ENCODE data around the gene MFAP3.
"Not testable (repeated sequence)": the region's sequence is repeated elsewhere in the genome, so short reads cannot be mapped to it uniquely, and the experiment has no call there.

Gene MFAP3

DNA sequence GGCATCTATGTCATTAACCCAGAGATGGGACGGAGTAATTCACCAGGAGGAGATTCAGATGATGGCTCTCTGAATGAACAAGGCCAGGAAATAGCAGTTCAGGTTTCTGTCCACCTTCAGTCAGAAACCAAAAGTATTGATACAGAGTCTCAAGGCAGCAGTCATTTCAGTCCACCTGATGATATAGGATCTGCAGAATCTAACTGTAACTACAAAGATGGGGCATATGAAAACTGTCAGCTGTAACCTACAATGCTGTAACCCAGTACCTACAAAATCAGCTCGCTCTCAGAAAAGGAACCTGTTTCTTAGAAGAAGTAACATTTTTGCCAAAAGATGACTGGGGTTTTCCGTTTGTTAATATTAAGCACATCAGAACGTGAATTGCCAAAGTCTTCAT, 14.7 kb downstream of the MFAP3 start:
- DNase-seq (ENCODE audit: low spot score) = no peak

DNA sequence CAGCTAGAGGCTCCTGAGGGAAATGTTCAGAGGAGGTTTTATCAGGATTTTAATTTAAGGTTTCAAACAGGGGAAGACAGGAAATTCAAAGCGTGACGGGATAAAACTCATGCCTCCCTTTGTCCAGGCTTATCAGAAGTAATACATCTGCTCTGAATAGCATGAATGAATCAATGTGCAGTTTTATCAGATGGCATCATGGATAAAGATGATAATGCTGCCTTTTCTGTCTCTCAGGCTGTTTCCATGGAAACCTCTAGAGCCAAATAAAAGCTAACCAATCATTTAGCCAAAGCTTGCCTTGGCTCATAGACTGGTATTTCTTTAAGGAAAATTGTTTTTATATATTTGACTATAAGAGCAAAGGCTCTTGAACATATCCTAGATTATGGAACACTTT, 16.4 kb downstream of the MFAP3 start:
- DNase-seq (ENCODE audit: low spot score) = no peak

DNA sequence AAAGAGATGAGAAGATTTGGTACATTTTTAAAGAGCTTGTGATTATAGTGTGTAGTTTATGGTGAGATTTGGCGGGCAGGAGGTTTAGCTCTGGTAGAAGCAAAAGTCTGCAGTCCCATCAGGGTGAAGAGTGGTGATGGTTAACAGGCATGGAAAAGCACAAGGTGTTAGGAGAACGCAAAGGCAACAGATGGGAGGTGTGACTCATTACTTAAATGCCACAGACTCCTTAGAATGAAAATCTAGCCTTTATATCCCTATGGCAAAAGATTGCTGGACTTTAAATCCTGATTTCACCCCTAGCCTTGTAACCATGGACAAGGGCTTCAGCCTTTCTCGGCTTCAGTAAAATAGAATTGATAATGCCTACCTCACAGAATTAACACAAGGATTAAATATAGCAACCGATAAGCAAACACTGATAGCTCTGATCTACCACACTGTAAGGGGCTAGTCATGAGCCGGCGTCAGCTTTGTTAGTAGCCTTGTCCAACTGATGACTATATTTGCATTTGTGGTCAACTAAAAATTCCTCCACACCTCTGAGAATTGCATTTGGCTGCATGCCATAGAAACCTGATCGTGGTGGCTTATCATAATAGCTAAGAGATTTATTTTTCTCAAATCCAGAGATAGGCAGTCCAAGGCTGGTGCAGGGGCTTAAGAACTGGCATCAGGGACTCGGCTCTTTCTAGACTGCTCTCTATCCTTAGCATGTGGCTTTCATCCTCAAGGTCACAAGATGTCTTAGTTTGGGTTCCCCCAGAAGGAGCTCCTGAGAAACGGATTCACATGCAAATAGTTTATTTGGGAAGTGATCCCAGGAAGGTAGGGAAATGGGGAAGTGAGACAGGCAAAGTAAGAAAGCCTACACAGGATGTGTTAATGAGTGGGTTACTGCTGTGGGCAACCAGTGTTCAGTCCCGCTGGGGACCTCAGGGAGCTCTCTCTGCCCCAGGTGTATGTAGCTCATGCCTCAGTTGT, 19.6 kb downstream of the MFAP3 start:
- no peak for DNase-seq (ENCODE audit: low spot score)

DNA sequence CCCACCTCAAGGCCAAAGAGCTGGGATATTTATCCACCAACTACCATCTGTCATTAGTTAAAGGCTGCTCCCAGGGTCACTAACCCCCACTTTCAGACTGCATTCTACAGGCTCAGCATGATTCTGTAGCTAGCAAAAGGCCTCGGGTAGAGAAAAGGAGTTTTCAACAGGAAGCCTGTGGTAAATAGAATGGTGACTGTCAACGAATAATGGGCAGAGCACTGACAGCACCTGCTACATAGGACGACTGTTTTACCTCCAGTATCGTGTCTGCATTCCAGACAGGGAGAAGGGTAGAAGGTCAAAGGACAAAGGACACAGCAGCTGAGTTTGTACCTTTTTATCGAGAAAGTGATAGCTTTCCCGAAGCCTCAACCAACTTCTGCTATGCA, 20.3 kb downstream of the MFAP3 start:
- DNase-seq (ENCODE audit: low spot score) = no peak

DNA sequence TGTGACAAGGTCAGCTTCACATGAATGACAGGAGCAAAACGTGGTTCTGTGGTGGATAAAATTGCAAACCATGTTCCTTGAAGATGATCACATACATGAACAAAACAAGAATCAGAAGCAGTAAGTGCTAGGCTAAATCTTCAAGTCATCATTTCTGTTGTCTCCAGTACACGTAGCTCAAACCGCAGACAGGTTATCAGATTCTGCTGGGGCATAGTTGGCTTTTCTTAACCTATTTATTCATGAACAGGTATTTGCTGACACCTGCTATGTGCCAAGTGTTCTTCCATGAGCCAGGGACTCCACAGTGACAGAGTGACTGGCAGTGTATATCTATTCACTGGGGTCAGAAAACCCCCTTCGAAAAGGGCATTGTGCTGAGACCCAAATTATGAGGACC, 20.8 kb downstream of the MFAP3 start:
- DNase-seq (ENCODE audit: low spot score) = no peak

DNA sequence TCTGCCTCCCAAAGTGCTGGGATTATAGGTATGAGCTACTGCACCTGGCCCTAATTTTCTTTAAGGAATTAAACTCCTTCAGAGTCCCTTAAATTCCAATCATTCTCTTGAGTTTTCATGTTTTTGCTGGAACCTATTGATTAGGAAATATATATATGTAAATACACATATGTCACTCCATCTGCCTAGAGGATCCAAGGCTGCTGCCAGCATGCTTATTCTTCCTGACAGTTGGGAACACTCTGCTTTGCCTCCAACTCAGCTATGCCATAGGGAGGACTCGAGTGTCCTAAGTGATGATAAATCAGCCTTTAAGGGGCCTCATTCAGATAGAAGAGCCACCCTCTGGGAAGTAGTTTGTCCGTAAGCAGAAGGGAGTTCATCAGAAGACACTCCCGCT, 21.8 kb downstream of the MFAP3 start:
- DNase-seq (ENCODE audit: low spot score) = no peak

DNA sequence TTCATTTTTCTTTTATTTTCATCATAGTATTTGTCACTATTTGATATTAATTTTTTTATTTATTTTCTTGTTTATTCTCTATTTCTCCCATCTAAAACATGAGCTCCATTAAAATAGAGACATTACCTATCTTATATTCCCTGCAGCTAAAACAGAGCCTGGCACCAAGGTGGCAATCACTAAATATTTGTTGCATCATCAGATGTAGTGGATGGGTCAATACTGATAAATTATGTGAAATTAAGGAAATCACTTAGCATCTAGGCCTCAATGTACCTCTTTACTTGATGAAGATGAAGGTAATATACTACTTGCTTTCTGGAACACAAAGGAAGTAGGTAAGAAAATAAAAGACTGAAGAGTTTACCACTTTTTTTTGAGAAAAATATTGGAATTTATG, 24.6 kb downstream of the MFAP3 start:
- DNase-seq (ENCODE audit: low spot score) = no peak

DNA sequence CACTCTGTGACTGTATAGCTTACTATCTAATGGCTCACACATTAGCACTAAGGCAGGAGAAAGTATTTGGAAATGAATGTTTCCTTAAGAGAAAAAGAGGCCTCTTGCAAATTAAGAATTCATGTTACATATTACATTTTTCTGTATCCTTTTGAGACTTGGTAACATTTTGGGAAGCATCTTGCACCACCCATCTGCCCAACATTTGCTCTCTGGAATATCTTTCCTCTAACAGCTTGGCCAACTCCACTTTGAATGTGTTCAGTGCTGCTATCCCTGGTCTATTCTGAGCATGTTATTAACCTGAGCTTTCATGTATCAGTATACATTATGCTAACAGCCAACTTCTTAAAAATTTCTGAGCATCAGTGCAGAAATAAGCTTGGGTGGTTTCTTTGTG, 27.2 kb downstream of the MFAP3 start:
- DNase-seq (ENCODE audit: low spot score) = no peak

DNA sequence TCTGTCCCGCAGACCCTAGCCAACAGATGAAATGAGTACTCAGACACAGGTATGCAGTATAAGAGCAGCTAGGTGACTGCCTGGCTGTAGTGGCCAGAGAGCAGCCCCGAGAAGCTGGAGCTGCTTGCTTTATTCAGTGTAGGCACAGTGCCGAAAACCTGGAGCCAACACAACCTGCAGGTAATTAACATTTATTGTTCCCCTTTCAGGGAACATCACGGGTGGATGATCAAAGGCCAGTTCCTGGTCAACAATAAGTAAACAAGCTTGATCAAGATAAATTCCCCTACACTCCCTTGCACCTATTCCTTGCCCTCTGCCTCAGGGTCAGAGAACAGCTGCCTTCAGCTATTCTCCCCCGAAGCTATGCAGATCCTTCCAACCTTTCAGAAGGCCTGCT, 31.1 kb downstream of the MFAP3 start:
- DNase-seq (ENCODE audit: low spot score) = not testable (repeated sequence)

DNA sequence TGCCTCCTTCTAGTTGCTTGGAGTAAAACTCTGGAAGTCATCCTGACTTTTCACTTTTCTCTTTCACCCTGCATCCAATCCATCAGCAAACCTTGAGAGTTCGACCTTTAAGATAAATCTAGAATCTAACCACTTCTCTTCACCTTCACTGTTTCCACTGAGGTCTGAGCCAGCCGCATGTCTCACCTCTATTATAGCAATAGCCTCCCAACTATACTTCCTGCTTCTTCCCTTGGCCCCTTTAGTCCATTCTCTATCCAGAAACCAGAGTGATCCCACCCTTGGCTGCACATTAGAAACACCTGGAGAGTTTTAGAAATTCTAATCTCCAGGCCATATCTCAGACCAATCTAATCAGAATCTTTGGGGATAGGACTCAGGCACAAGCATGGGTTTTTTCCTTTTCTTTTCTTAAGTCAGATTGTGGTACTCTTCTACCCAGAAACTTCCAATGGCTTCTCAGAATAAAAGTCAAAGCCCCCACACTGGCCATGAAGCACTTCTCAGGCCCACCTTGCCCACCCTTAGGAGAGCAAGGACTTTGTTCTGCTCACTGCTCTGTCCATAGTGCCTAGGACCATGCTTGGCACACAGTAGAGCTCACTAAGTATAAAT, 33.1 kb downstream of the MFAP3 start:
- DNase-seq (ENCODE audit: low spot score) = no peak

DNA sequence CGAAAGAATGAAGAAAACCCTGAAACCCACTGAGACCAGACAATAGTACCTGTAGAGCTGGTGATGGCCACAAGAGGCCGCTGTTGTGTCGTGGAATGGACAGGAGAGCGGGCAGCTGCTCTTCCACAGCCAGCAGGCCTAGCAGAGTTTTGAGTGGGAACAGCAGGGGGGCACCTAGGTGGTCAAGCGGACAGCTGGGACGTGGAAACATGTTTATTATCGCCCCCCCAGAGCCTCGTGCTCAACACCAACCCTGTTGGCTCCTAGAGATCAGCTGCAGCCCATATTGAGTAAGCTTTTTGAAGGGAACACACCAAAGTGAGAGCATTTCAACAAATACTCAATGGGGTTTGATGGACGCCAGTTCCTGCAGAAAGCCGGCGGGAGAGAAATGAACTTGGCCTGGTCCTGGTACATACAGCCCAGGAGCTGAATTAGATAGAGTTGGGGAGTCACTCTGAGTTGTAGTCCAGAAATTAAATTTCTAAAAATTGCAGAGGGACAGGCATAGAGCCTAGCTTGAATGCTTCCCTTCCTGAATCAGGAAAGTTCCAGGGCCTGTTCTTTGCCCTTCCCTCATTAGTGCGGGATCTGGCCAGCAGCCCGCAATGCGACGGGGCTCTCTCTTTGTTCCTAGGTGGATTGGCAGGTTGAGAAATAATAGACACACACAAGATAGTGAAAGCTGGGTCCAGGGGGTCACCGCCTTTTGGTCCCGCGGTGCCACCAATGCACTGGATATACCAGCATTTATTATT, 33.8 kb downstream of the MFAP3 start:
- DNase-seq (ENCODE audit: low spot score) = peak; percentile 89

DNA sequence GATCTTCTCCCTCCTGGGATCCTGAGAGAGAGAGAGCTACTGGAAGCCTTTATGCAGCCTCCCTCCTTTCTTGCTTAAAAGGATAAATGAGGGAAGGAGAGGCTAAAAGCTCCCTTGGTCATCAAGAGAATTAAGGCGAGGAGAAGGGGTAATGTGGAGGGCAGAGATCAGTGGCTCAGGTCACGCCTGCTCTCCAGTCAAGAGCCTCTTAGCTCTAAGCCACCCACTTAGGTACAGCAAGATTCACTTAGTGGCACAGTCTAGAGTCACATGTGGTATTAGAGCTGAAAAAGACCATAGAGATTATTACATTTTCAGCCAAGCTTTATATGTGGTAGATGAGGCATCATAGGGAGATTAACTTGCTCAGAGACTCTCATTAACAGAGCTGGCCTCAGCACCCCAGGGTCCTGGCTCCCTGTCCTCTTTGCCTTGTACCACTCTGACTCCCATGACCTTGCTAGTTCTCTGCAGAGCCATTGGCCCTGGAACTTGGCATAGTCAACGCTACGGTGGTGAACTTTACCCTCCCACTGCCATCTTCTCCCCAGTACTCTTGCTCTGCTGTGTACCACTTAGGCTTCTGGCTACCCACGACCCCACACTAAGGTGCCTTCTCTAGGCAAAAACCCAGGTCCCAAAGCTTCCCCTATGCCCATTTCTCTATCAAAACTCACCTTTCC, 37.6 kb downstream of the MFAP3 start:
- DNase-seq (ENCODE audit: low spot score) = no peak

DNA sequence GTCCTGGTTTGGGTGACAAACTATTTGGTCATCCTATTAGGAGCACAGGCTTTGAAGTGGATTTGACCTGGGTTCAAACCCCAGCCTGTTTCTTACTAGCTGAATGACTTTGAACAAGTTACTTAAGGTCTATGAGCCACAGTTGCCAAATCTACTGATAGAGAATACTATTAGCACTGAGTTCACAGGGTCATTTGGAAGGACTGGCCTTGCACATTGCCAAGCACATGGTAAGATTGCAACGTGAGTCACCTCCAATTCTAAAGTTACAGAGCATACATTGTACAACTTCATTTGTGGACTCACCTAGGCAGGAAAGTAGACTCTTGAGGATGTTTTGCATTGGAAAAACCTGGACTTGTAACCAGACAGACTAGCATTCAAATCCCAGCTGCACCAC, 38.9 kb downstream of the MFAP3 start:
- DNase-seq (ENCODE audit: low spot score) = no peak

DNA sequence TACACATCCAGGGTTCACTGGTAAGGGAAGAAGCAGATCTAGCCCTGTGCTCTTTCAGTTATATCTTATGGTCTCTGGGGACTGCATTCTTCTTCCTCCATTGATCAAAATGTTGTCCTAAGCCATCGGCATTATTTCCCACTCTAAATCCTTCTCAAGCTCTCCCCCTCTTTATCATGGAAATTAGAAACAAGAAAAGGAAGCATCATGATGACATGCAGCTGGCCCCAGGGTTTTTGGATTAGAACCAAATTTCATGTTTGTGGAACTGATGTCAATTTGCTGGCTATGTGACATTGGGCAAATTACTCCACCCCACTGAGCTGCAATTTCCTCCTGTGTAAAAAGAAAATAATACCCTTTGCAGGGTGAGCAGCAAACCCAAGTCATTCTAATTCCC, 39.5 kb downstream of the MFAP3 start:
- no peak for DNase-seq (ENCODE audit: low spot score)

DNA sequence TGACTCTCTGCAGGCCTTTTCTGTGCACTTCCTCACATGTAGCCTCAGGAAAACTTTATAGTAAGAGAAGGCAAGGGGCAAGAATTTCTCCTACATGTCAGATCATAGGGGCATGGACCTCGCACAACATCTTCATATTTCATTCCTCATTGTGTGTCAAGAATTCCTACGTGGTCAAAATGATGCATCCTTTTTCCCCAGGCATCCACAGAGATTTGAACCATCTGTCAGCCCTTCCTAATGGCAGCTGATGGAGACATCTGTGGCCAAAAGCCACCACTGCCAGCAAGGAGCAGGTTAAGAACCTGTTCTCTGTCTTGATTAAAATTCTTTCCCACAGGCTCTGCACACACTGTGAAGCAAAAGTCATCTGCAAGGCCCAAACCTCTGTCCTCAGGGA, 42.5 kb downstream of the MFAP3 start:
- DNase-seq (ENCODE audit: low spot score) = no peak

DNA sequence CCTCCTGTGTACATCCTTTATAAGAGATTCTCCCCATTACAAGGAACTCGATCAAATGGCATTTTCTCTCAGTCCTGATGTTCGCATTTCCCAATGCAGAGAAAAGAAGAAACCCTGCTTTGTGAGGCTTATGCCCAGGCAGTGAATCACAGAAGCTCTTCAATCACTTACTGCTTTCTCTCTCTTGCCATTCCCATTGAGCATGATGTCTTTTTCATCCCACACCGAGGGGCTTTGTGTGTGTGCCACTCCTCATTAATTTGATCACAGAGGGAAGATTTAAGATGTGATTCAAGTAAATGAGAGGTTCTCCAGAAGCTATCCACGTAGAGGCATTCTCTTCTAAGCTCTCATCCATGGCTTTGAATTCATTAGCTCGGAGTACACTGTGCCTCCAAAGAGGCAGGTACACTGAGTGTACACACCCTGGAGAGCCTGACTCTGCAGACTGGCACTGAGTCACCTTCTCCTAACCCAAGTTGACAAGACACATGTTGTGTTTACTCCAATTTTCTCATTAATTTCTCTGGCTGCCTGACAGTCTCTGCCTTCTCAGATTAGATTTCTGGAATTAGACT, 45.4 kb downstream of the MFAP3 start:
- DNase-seq (ENCODE audit: low spot score) = no peak

DNA sequence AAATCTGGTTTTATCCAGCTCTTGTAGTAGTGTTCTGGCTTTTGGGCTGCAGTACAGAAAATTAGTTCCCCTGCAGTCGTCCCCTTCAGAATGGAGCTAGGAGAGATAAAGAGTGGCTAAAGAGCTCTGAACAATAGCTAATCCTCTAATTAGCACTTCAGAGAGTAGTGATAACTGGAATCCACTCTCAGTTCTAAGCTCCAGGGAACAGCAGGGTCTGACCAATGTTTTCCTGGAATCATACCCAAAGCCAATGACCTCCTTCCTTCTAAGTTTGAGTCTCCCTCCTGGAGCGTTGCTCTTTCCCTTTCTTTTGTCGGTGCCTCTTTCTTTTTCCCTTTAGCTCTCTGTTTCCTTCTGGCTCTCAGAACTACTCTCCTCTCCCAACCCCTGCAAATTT, 47.4 kb downstream of the MFAP3 start:
- no peak for DNase-seq (ENCODE audit: low spot score)

DNA sequence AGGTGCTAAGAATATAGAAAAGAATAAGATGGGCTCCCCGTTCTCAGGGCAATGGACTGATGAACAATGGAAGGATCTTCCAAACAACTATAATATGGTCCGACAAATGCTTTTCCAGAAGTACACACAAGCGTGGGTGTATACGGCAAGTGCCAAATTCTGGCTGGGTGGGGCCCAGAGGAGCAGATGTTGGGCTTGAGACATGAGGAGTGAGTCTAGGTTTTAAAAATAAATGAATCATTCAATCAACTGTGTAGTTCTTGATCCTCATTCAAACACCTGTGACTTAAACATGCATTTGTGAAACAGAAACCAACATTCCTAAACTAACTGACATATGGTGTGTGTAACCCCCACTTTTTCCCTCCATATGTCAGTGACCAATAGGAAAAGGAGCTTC, 47.9 kb downstream of the MFAP3 start:
- DNase-seq (ENCODE audit: low spot score) = no peak

DNA sequence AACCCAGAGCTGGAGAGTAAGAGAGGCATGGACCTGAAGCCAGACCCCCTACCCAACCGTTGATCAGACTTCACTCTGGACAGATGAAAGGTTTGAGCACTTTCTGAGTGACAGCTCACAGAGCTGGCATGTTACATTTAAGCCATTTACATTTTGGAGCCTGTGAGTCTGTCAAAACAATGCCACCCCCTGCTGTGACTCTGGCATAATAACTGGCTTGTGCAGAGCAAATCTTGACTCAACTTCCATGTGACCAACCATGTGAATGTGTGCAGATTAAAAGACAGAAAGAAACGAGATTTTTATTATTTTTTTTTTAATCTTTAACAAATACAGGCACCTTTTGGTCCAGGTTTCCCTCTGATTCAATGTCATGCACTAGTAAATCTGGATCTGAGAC, 48.5 kb downstream of the MFAP3 start:
- DNase-seq (ENCODE audit: low spot score) = no peak

DNA sequence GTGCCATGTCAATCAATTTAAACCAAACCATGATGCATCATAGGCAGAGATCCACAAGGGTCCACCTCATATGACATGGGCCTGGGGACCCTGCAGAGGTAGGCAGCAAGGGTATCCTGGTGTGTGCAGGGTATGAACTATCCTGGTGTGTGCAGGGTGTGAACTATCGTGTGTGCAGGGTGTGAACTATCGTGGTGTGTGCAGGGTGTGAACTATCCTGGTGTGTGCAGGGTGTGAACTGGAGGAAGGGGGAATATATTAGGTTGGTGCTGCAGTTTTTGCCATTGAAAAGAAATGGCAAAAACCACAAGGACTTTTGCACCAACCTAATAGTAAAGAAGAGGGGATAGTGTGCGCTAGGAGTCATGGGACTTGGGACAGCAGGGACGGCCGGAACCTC, 50.0 kb downstream of the MFAP3 start:
- DNase-seq (ENCODE audit: low spot score) = no peak

DNA sequence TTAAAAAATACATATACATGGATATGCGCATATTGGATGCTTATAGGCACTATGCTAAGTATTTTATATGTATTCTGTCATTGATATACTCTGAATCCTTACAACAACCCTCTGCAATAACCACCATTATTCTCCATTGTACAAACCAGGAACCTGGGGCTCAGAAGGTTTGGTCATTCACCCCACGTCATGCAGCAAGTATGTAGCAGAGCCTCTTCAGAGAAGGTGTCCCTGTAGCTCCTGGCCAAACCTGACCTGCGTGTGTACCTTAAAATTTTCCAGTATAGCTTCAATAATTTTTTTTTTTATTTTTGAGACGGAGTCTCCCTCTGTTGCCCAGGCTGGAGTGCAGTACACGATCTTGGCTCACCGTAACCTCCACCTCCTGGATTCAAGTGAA, 51.9 kb downstream of the MFAP3 start:
- no peak for DNase-seq (ENCODE audit: low spot score)

Data from ecto neural progenitor cell (in vitro differentiated cells).